Vagina (tissue), 2 donors: ENCODE measurements around the gene CFHR5.

Experiments
- CTCF ChIP-seq, 3 experiments: fragments of 450-650 bp in 2 of 3; fragments of 200-600 bp in 1 of 3; sonication (generic) in 1 of 3; IDR thresholded peaks; one replicate each; pipeline ENCODE4 v1.5.1; 2017 to 2019; ENCODE audit warnings: antibody characterized with exemption in 3 of 3, mild to moderate bottlenecking in 2 of 3, moderate library complexity in 2 of 3
- POLR2A ChIP-seq, 2 donors: fragments of 450-650 bp; IDR thresholded peaks; one replicate each; pipeline ENCODE4 v1.6.1; 2017; ENCODE audit warnings: antibody characterized with exemption in 2 of 2, mild to moderate bottlenecking in 2 of 2, moderate library complexity in 2 of 2
- POLR2AphosphoS5 ChIP-seq, 2 donors: sonication (generic); formaldehyde crosslinking; IDR thresholded peaks; one replicate each; pipeline ENCODE4 v1.9.0; 2017; ENCODE audit warnings: antibody characterized with exemption in 2 of 2, mild to moderate bottlenecking in 2 of 2, low read depth in 1 of 2; ENCODE audit not compliant: insufficient read depth in 1 of 2

DNA sequence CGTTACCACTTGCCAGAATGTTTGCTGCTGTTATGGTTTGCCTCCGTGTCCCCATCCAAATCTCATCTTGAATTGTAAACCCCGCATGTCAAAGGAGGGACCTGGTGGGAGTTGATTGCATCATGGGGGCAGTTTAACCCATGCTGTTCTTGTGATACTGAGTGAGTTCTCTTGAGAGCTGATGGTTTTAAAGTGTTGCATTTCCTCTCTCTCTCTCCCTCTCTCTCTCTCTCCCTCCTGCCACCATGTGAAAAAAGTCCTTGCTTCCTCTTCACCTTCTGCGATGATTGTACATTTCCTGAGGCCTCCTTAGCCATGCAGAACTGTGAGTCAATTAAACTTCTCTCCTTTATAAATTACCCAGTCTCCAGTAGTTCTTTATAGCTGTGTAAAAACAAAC is 44.4 kb downstream of the CFHR5 start:
- TF ChIP-seq POLR2AphosphoS5 (IDR thresholded peaks at IDR 0.05; ENCODE audit: insufficient read depth in 1 of 2, low read depth in 1 of 2) (no peak), CTCF (IDR thresholded peaks at IDR 0.05) (no peak), POLR2A (IDR thresholded peaks at IDR 0.05) (no peak)
